ENCODE results near the gene ADAM8. TPM values are rescaled to one million over a fixed set of nuclear protein-coding genes. Genes with fewer than 3 reads are reported as not detected.

The ADAM8 gene
- polyA plus RNA-seq, 1 donor (not counting 4 experiments of a cell fraction or from before 2014, with no cell fraction given), result 42.0 TPM

- Histone ChIP-seq H3K79me2 (ENCODE audit: control insufficient read depth, insufficient read depth, low read length) (peaks cover 7% of the 10 kb centered on the region), H2AFZ (ENCODE audit: control insufficient read depth, low read length) (no peak overlapping the region), H3K4me3 (ENCODE audit: control insufficient read depth in 2 of 3, extremely low read depth in 1 of 3, insufficient read depth in 2 of 3, low read depth in 1 of 3, low read length in 3 of 3) (no peak overlapping the region), H3K27me3 (ENCODE audit: control insufficient read depth, extremely low read depth, insufficient read depth, low read length) (no peaks in the 10 kb centered on the region), H4K20me1 (ENCODE audit: control insufficient read depth, extremely low read depth, insufficient read depth, low read length) (no peaks in the 10 kb centered on the region), H3K4me2 (ENCODE audit: control insufficient read depth, extremely low read depth, insufficient read depth, low read depth, low read length) (no peak overlapping the region), H3K27ac (ENCODE audit: control insufficient read depth, insufficient read depth, low read length) (no peak overlapping the region), H3K4me1 (ENCODE audit: control insufficient read depth, extremely low read depth, insufficient read depth, low read length) (peaks cover 3% of the 10 kb centered on the region), H3K36me3 (ENCODE audit: control insufficient read depth in 2 of 2, extremely low read depth in 1 of 2, insufficient read depth in 2 of 2, low read length in 2 of 2) (peaks cover 12% of the 10 kb centered on the region in 2 experiments), H3K9me1 (ENCODE audit: control insufficient read depth, extremely low read depth, insufficient read depth, low read length) (no peaks in the 10 kb centered on the region), H3K9ac (ENCODE audit: control insufficient read depth, extremely low read depth, insufficient read depth, low read length) (no peak overlapping the region), H3K9me3 (ENCODE audit: control insufficient read depth, low read depth, low read length) (no peaks in the 10 kb centered on the region)
- no peak for FAIRE-seq
- dilution Hi-C loops (cut with MboI; ENCODE audit: extremely low pct_ligation_motif_present, low sequenced_read_pairs), result no loop called here
- TF ChIP-seq CTCF (optimal IDR thresholded peaks at IDR 0.05 in 1 of 3, IDR thresholded peaks at IDR 0.05 in 1 of 3, conservative IDR thresholded peaks at IDR 0.05 in 1 of 3; ENCODE audit: extremely low read depth in 1 of 3, insufficient read depth in 2 of 3, low read length in 3 of 3), result no peak
- TF ChIP-seq EZH2 (IDR thresholded peaks at IDR 0.05; ENCODE audit: low read length), result no peak
- DNase-seq (ENCODE audit: low read depth, low spot score), result no peak
Observed at GRCh38 chr10:133312769-133313145, 36.1 kb upstream of the ADAM8 start.

- TF ChIP-seq EZH2 (IDR thresholded peaks at IDR 0.05; ENCODE audit: low read length) (no peak), CTCF (optimal IDR thresholded peaks at IDR 0.05 in 1 of 3, IDR thresholded peaks at IDR 0.05 in 1 of 3, conservative IDR thresholded peaks at IDR 0.05 in 1 of 3; ENCODE audit: extremely low read depth in 1 of 3, insufficient read depth in 2 of 3, low read length in 3 of 3) (no peak)
- FAIRE-seq (no peak), DNase-seq (ENCODE audit: low read depth, low spot score) (no peak)
- Histone ChIP-seq H3K27me3 (ENCODE audit: control insufficient read depth, extremely low read depth, insufficient read depth, low read length) (no peaks in the 10 kb centered on the region), H3K4me2 (ENCODE audit: control insufficient read depth, extremely low read depth, insufficient read depth, low read depth, low read length) (no peak overlapping the region), H3K9ac (ENCODE audit: control insufficient read depth, extremely low read depth, insufficient read depth, low read length) (no peak overlapping the region), H4K20me1 (ENCODE audit: control insufficient read depth, extremely low read depth, insufficient read depth, low read length) (no peaks in the 10 kb centered on the region), H3K9me3 (ENCODE audit: control insufficient read depth, low read depth, low read length) (no peaks in the 10 kb centered on the region), H3K4me3 (ENCODE audit: control insufficient read depth in 2 of 3, extremely low read depth in 1 of 3, insufficient read depth in 2 of 3, low read depth in 1 of 3, low read length in 3 of 3) (no peak overlapping the region), H3K4me1 (ENCODE audit: control insufficient read depth, extremely low read depth, insufficient read depth, low read length) (peaks cover 6% of the 10 kb centered on the region), H3K79me2 (ENCODE audit: control insufficient read depth, insufficient read depth, low read length) (peaks cover 12% of the 10 kb centered on the region), H3K36me3 (ENCODE audit: control insufficient read depth in 2 of 2, extremely low read depth in 1 of 2, insufficient read depth in 2 of 2, low read length in 2 of 2) (peaks cover 12% of the 10 kb centered on the region in 2 experiments), H2AFZ (ENCODE audit: control insufficient read depth, low read length) (no peak overlapping the region), H3K9me1 (ENCODE audit: control insufficient read depth, extremely low read depth, insufficient read depth, low read length) (no peaks in the 10 kb centered on the region), H3K27ac (ENCODE audit: control insufficient read depth, insufficient read depth, low read length) (no peak overlapping the region)
- dilution Hi-C loops (cut with MboI; ENCODE audit: extremely low pct_ligation_motif_present, low sequenced_read_pairs), result no loop called here
Observed at GRCh38 chr10:133312016-133312768, 35.5 kb upstream of the ADAM8 start.

All from keratinocyte (primary cell).